Esophagus muscularis mucosa (tissue), 4 donors: ENCODE measurements around the gene KREMEN1.

Source experiments
- CTCF ChIP-seq, 3 experiments: fragments of 200-600 bp in 2 of 3; fragments of 450-650 bp in 1 of 3; sonication (generic) in 2 of 3; IDR thresholded peaks; one replicate each; pipeline ENCODE4 v1.5.1; 2017 to 2019; ENCODE audit warnings: antibody characterized with exemption in 3 of 3, mild to moderate bottlenecking in 2 of 3, moderate library complexity in 1 of 3
- EP300 ChIP-seq: sonication (generic); formaldehyde crosslinking; IDR thresholded peaks from one replicate; pipeline ENCODE4 v1.6.1; 2017; ENCODE audit warnings: antibody characterized with exemption
- POLR2A ChIP-seq: fragments of 450-650 bp; IDR thresholded peaks from one replicate; pipeline ENCODE4 v1.6.1; 2017; ENCODE audit warnings: antibody characterized with exemption, moderate library complexity, mild to moderate bottlenecking, low read depth
- POLR2AphosphoS5 ChIP-seq, 2 donors: sonication (generic); formaldehyde crosslinking; IDR thresholded peaks; one replicate each; pipeline ENCODE4 v1.6.1; 2017; ENCODE audit warnings: antibody characterized with exemption in 2 of 2

- TF ChIP-seq EP300 = no peak
- TF ChIP-seq CTCF (IDR thresholded peaks at IDR 0.05) = no peak
- TF ChIP-seq POLR2A = no peak
- no peak for TF ChIP-seq POLR2AphosphoS5 (IDR thresholded peaks at IDR 0.05)
Measured at GRCh38 chr22:29138556-29139305, 65.9 kb downstream of the KREMEN1 start.
